Fibroblast of skin of left quadriceps (primary cell): Measurements from ENCODE around the gene HAUS7.

Experiments used
- DNase-seq, 2 experiments: peaks; one replicate each; pipeline ENCODE4 v3.0.0-alpha.2; 2013; ENCODE audit warnings: low read depth in 2 of 2

The HAUS7 gene

DNA sequence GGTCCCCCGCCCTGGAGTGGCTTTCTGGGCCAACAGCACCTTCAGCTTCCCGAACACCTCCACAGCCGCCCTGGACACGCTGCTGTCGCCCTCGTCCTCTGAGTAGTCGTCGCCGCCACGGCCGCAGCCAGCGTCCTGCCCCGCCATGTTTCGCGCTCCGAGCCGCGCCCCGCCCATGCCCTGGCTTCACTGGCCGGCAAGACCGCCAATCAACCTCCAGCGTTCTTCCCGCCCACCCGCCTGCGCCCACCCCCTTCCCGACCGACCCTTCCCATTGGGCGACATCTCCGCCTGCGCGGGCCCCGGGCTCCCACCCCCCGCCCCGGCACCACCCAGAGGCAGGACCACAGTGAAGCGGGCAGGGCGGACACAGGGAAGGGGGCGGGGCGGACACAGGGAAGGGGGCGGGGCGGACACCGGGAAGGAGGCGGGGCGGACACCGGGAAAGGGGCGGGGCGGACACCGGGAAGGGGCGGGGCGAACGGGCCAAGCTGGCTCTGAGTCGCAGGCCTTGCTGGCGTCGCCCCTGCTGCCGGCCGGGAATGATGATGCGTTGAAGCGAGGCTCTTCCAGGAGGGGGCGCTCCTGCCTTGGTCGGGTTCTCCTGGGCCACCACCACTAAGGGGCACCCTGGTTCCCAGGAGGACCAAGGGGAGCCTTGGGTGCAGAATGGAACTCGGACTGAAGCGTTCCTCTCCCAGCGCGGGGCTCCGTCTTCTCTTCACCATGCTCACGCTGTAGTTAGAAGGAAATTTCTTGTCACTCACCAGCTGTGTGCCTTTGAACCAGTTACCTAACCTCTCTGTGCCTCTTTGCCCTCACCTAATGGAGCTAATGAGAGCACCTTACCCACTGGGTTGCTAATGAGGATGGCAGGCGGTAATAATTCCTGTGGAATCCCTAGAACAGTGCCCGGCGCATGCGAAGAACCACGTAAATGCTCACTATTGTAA, at the start of gene HAUS7:
Gene HAUS7 (minus strand): TSS at position 166 of the 953 bp plus-strand sequence. CDS start 19 bp downstream, at position 147.
- peak; percentile 79 to 80 for DNase-seq

DNA sequence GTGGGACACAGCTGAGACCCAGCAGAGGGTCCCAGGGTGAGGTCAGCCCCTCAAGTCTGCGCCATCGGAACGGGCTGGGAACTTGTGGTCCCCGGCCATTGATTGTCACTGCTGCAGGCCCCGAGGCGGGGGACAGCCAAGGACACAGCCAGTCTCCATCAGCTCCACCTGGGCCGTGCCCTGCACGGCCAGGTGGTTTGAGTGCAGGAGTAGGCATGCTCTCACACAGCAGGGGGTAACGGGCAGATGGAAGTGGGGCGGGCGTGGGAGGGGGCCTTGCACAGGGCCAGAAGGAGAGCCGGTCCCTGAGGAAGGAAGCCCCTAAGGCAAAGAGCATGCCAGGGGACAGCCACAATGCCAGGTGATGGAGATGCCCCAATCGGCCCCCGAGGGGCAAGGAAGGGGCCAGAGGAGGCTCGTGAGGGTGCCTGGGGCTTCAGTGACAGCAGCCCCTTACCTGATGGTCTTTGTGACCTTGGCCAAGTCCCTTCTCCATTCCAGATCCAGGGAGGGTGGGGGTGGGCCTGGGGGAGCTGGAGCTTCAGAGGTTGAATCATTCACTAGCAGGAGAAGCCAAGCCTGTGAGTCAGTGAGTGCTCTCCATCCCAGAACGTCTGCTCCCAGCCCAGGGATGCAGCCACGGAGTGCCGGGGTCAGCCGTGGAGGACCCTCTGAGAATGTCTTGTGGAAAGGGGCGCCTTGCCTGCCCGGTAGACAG, 49.4 kb upstream of the HAUS7 start:
- no peak for DNase-seq

DNA sequence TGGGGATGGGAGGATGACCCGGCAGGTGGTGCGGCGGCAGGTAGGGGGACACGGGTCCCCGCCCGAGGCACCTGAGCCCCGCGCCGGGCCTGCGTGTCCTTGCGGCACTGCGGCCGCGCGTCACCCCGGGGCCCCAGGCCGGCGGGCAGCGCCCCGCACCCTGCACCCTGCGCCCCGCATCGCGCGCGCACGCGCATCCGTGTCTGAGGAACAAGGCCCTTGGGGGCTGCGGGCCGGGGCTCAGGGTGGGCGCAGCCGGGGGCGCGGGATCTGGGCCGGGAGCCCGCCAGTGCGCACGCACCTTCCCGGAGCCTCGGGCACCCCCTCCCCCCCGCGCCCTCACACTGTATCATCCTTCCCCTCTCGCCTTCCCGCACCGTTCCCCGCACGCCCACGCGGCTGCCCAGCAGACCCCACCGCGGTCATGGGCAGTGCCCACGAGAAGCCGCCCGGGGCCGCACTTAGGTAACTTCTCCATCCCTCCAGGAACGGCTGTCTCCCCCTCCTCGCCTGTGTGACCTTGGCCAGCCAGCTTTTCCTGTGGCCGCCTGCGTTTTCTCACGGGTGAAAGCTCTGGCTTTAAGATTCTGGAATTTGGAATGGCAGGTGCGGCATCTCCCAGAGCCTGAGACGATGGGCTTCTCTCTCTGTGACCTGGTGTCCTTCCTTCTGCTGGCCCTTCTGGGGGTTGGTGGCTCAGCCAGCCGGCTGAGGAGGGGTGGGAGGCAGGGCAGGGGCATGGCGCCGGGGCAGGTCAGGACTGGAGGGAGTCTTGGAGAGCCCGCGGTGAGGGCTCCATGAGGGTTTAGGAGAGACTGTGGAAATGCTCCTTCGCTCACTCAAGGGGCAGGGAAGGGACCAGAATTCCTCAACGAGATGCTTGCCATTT, 47.8 kb upstream of the HAUS7 start:
- no peak for DNase-seq

DNA sequence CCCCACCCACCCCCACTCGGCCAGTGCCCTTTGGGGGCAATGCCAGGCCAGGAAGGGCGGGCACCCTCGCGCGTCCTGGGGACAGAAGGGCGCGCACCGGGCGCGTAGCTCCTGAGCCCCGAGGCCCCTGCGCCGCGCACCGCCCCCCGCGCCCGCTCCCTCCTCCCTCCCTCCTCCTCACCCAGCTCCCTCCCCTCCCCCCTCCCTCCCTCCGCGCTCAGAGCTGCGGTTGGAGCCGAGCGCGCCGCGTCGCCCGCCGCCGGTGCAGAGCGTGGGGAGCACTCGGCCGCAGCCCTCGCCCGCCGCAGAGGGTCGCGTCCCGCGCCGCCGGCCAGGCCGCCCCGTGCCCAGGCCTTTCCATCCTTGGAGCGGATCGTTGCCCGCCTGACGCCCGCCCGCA, 47.0 kb upstream of the HAUS7 start, which contains the start of gene ATP2B3:
Gene ATP2B3 (plus strand): TSS at position 220 of the 400 bp plus-strand sequence. CDS start 18,606 bp downstream, outside the sequence.
- no peak for DNase-seq

DNA sequence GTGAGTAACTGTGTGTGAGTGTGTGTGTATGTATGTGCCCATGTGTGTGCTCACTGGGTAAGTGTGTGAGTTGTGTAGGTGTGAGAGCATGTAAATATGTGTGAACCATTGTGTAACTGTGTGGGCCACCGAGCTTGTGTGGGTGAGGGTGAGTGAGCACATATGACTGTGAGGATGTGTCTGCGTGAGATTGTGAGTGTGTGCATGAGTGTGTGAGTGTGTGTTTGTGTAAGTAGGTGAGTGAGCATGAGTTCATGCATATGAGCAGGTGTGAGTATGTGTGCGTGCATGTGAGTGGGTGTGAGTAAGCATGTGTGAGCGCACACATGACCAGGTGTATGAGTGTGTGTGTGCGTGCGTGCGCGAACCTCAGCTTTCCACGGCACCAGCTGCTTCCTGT, 45.7 kb upstream of the HAUS7 start:
- DNase-seq = no peak

DNA sequence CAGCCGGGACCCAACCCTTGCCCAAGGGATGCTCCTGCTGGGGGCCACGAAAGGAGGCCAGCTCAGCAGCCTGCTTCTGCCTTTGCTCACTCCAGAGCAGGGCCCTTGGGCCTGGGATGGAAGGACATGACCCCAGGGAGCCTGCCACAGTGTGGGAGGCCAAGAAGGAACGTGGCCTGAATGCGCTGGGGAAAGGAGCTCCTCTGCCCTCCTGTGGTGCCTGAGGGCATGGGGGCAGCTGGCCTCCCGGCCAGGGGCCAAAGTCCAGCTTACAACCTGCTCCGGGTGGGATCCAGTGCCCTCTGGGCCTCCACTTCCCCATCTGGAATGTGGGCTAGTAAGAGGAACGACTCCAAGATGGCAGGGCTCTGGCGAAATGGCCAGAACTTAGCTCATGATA, 45.1 kb upstream of the HAUS7 start:
- no peak for DNase-seq

DNA sequence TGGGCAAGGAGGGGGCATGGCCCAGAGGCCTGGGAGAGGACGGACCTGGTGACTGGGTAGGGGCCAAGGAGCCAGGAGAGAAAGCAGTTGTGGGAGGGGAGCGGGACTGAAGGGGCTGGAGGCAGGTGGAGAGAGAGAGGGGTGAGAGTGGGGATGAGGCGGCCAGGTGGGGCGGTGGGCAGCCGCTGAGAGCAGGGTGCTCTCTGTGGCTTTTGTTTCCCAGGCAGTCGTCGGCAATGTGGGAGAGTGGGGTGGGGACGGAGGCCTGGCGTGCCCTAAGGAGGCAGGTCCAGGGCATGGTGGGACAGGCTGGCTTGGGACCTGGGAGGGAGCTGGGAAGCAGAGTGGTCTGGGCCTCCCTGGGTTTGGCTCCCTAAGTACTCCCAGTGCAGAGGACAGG, 43.9 kb upstream of the HAUS7 start:
- DNase-seq = no peak

DNA sequence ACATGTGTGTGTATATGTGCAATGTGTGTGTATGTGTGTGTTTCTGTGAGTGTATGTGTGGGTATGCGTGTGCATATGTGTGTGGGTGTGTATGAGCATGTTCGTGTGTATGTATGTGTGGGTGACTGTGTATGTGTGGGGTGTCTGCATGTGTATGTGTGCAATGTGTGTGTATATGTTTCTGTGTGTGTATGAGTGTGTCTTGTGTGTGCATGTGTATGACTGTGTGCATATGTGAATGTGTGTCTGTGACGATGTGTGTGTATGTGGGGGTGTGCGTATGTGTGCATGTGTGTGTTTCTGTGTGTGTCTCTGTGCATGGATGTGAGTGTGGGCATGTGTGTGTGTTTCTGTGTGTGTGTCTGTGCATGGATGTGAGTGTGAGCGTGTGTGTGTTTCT, 42.9 kb upstream of the HAUS7 start:
- no peak for DNase-seq

DNA sequence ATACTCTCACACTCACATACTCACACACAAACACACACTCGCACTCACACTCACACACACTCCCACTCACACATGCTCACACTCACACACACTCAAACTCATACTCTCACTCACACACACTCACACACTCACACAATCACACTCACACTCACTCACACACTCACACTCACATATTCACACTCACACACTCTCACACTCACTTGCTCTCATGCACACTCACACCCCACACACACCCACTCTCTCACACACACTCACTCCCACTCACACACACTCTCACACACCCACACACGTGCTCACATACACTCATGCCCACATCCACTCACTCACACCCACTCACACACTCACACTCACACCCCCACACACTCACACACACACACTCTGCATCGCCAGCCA, 42.1 kb upstream of the HAUS7 start:
- no peak for DNase-seq

DNA sequence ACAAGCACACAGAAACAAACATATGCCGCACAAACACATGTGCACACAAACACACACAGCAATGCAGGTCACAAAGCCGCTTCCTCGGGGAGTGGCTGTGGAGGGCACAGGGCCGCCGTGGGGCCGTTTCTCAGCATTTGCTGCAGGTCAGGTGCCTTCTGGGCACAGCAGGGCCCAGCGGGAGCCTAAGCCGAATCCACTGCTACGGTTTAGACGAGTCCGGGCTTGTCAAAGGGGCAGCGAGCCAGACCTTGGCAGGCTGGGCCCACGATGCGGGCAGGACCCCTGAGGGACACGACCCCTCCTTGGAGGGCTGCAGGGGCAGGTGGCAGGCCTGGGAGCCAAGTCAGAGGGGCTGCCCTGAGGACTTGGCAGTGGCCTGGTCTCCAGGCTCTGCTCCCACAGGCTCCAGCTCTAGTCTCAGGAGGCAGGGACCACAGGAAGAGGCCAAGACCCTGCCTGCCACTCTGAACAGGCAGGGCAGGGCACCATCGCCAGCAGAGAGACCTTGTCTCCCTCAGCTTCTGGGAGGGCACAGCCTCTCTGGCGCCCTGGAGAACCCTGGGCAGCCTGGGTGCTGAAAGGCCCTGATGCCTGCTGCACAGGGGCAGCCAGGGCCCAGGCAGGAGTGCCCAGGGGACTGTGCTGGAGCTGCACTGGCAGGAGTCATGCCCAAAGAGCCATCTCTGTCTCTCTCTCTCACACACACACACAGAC, 41.6 kb upstream of the HAUS7 start:
- DNase-seq = no peak

DNA sequence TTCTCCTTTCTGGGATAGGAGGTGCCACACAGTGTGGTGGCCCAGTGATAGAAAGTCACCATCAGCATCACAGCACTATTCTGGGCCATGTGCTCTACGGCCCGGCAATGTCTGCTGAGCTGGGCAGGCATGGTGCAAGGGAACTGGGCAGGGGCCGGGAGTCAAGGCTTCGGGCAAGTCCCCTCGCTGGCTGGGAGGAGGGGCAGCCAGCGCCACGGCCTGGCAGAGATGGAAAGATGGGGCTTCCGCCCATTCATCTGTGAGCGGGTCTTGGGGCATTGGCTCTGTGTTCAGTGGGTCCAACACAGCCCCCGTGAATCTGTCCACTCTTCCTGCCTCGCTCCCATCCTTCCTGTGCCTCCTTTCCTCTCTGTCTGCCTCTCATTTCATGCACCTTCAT, 40.0 kb upstream of the HAUS7 start:
- no peak for DNase-seq

DNA sequence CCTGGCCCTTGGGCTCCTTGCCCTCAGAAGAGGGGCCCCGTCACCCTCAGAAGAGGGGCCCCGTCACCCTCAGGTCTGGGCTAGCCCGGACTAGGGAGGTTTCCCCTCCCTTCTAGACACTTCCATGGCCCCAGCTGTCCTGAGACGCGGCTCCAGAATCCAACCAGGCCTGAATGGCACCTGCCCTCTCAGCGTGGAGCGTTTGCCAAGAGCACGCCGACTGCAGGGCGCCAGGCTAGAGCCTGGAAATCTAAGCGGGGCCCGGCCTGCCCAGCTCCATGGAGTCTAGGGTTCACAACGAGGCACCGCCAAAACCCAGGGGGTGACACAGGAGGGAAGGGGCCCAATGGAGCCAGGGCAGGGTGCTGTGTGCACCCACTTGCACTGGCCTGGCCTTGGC, 39.2 kb upstream of the HAUS7 start:
- no peak for DNase-seq

DNA sequence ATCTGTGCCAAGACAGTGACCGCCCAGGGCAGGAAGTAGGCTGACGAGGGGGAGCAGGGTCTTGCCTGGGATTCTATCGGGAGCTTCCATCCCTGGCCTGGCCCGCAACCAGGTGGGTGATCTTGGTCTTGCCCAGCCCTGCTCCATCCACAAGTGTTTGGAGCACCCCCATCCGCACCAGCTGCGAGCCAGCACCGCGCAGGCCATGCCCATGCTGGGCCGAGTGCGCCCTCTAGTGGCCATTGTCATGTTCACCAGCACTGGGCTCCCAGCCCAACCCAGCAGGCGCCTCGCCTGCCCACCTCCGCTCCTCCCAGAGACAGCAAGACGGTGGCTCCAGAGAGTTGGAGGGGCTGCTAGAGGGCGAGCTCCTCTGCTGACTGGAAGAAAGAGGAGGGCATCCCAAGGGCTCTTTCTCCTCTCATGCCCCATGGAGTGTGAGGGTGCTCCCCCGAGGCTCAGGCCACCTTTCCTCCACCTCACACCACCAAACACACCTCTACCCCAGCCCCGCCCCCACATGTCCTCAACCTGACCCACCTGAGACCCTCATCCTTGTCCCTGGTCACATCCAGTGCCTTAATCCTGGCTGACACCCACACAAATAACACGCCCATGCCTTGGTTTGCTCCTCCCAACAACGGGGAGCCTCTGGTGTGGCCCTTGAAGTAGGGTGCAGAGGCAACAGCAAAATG, 37.3 kb upstream of the HAUS7 start:
- peak in 1 of 2 experiments; percentile 29 for DNase-seq

DNA sequence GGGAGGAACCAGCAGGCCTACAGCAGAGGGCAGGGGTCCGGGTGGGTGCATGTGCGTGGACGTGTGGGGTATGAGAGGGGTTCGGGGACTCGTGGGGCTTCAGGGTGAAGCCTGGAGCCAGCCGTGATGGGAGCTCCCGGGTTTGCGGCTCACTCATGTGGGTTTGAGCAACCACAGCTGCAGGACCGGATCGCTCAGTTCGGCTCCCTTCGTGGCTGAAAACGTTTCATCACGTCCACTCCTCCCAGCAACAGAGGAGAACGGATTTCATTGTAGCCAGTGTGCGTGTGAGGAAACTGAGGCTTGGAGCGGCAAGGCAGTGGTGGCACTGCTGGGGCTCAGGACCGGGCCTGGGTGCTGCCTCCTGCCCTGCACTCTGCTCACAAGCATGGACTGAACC, 35.0 kb upstream of the HAUS7 start:
- DNase-seq = no peak

DNA sequence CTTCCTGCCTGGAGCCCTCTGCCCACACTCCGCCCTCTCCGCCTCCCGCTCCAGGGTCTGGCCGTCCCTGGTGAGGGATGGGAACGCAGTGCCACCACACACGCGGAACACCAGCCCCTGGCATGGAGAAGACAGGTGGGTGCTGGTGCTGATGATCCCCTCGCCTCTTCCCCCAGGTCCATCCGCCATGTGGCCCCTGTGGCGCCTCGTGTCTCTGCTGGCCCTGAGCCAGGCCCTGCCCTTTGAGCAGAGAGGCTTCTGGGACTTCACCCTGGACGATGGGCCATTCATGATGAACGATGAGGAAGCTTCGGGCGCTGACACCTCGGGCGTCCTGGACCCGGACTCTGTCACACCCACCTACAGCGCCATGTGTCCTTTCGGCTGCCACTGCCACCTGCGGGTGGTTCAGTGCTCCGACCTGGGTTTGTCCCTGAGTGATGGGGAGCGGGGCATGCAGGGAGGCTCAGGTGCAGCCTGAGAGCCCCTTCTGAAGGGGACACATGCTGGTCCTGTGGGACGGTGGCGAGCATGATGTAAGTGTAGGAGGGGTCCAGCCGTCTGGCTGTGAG, 34.2 kb upstream of the HAUS7 start:
- DNase-seq = no peak

DNA sequence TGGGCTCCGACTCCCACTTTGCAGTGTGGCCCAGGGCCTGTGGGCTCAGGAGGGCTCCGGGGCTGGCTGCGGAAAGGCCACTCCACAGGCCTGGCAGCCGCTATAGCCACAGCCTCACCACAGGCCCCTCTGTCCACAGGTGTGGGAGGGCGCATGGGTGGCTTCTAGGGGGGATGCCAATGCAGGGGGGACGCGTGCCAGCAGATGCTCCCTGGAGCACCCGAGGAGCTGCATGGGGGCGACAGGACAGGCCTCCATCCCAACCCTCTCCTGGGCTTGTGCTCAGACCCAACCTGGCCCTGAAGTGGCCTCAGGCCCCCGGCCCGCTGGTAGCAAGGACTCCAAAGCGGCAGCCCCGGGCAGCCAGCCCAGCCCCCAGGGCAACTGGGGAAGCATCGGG, 32.4 kb upstream of the HAUS7 start:
- DNase-seq = no peak

DNA sequence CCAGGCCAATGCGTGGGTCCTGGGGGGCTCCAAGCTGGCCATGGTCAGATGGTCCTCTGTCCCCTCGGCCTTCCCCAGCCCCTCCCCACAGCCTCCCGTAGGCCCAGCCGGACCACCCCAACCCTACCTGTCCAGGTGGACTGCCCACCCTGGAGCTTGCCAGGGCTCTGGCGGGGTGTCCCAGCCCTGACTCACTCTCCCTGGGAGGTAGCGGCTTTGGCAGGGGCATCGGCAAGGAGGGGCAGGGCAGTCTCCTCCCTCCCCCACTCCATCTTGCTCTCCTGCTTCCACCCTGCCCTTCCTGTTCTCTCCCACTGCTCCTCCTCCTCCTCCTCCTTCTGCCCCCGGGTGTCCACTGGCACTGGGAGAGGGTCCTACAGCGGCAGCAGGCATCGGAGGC, 31.8 kb upstream of the HAUS7 start:
- no peak for DNase-seq

DNA sequence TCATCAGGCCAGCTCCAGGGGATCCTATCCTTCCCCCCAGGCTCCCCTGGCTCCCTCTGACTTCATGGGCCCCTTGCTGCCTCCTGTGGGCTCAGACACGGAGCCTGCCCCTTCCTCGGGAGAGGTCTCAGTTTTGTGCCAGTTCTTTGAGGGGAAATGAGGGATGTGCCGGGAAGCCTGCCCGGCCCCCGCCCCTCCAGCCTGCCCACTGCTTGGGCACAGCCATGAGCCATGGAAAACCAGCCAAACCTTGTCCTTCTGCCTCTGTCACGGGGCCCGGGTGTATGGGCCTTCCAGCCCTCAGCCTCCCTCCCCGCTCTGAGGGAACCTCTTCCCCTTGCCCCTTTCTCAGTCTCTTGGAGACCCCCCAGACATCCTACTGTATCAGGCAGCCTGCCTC, 31.2 kb upstream of the HAUS7 start:
- no peak for DNase-seq

DNA sequence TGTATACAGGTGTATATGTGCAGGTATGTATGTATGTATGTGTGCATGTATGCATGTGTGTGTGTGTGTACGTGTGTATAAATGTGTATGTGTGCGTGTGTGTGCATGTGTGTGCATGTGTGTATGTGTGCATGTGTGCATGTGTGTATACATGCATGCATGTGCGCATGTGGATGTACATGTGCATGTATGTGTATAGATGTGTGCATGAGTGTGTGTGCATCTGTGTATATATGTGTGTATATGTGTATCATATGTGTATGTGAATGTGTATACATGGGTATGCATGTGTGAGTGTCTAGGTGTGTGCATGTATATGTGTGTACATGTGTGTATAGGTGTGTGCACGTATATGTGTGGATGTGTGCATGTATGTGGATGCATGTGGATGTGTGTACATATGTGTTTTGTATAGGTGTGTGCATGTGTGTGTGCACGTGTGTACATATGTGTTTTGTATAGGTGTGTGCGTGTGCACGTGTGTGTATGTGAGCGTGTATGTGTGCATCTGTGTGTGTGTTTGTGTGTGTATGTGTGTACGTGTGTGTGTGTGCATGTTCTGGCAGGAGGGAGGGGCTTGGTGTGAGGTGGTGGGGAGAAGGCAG, 30.4 kb upstream of the HAUS7 start:
- DNase-seq = no peak

DNA sequence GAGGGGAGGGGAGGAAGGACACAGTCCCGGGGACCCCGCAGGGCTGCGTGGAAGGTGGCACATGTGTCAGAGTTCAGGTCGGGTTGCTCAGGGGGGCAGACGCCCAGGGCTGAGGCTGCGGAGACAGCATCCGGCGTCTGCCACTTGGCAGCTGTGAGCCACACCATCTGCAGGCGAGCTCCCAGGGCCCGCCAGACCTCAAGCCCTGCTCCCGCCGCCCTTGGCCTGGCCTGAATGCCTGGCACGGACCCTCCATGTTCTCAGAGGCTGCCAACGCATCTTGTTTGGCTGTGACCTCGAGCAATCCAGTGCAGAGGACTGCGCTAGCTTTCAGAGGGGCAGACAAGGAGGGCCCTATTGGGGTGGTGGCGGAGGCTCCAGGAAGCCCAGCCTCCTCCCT, 29.5 kb upstream of the HAUS7 start:
- no peak for DNase-seq
